Right ventricle myocardium superior (tissue), 1 donor: ENCODE data around the gene GALNT10. TPM values are rescaled to one million over a fixed set of nuclear protein-coding genes. Genes with fewer than 3 reads are reported as not detected.

Experiments
- ATAC-seq: fragments of 200-7000 bp; cut with Tn5 transposase; one replicate; pipeline ENCODE4 v1.9.1; 2020; ENCODE audit warnings: mild to moderate bottlenecking; ENCODE audit not compliant: poor library complexity
- DNase-seq: peaks from one replicate; pipeline ENCODE4 v3.0.0-alpha.2; 2020
- intact Hi-C: fragments of 100-400 bp; cut with DNase I; formaldehyde crosslinking; loops from one replicate; pipeline ENCODE4 v1.11.2; 2022
- total RNA-seq: library from RNA; stranded (reverse); fragmentation: NEBNext Ultra II Directional; extraction: Animal tissue kit (Norgen Biotek cat#: 25700); gene quantifications from one replicate; pipeline ENCODE4 v1.2.1, GENCODE V29; 2021
- donor health status: DM: no; HTN: yes; CAD: no; lungs with severe emphysema.

GALNT10 gene
- total RNA-seq, 1 donor from 2014 or later, result 12.3 TPM

DNA sequence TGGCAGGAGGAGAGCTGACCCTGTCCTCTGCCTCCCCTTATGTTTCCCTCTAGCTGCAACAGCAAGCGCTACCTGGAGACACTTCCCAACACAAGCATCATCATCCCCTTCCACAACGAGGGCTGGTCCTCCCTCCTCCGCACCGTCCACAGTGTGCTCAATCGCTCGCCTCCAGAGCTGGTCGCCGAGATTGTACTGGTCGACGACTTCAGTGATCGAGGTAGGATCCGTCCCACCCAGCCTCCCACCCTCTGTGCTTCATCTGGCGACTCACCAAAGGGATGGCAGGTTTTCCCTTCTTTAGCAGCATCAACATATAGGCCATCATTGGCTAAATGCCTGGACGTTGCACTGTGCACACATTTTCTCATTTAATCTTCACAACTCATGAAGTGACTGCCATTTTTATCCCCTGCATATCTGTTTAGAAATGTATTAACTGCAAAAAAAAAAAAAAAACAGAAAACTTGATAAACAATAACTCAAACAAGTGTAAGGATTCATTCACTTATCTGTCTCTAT lies 139.0 kb downstream of the GALNT10 start:
- intact Hi-C loops, result no loop called here
- no peak for ATAC-seq
- DNase-seq, result no peak

DNA sequence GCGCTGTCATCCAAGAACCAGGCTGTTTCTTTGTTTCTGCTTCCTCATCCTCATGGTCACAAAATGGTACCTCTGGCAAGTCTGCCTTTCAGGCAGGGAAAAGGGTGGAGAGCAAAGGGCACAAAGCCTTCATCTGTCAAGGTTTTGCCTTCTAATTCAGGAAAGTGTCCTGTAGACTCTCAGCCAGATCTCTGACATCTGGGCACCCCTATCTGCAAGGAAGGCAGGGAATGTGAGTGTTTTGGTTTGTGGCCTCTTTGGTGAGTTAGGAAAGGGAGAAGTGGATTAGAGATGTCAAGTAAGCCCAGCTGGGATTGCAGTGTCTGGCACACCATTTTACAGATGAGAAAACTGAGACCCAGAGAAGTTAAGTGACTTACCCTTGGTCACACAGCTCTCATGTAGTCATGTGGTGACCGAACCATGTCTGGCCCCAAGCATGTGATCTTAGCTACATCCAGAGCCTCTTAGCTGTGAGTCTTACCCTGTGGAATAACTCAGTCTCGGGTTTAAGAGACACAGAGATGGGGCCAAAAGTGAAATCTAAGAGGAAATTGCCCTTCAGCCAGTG lies 139.6 kb downstream of the GALNT10 start:
- ATAC-seq, result no peak
- no peak for DNase-seq
- intact Hi-C loops, result no loop called here

DNA sequence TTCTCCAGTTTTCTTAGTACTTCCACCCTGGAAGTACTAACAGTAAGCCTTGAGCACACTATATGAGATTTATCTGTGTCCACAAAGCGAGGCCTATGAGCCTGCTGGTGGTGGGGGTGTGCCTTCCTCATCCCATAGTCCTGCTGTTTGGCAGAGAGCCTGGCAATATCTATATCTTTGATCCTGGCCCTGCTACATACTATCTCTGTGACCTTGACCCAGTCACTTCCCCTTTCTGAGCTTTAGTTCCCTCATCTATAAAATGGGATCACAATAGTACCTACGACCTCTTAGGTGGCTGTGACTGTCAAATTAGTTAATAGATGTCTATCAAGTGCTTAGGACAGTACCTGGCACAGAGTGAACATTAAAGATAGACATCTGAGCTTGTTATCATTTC lies 140.7 kb downstream of the GALNT10 start:
- intact Hi-C loops, result no loop called here
- ATAC-seq, result no peak
- DNase-seq, result no peak

DNA sequence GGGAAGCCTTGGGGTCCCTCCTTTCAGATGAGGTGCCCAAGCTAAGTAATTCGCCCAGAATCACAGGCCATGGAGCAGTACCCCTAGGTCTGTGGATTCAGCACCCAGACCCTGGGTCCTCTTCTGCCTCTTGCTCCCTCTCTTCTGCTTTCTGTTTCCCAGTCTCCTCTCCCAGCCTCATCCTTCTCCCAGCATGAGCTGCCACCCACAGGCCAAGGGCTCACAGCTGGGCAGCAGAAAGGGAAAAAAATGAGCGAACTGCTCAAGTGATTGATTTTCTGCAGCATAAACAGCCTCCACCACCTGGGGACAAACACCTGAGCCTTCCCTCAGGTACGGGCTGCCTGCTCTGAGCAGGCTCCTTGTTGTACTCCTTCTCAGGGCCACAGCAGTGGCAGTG lies 141.4 kb downstream of the GALNT10 start:
- ATAC-seq, result no peak
- DNase-seq, result no peak
- intact Hi-C loops, result no loop called here

DNA sequence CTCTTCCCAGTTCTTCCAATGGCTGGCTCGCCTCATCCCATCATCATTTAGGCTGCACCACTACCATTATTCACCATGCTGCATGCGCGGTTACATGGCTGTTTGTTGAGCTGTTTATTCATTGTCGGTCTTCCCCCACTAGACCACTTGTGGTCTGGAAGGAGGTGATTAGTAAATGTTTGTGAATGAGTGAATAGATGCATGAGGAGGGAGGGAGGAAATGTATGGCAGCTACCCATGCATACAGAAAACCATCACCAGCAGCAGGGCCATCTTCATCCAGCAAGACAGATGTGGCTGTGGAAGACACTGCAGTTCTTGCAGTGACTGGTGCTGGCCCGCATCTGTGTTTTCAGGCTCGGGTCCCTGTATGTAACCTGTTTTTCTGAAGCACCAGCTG lies 141.9 kb downstream of the GALNT10 start:
- DNase-seq, result no peak
- intact Hi-C loops, result no loop called here
- ATAC-seq, result no peak

DNA sequence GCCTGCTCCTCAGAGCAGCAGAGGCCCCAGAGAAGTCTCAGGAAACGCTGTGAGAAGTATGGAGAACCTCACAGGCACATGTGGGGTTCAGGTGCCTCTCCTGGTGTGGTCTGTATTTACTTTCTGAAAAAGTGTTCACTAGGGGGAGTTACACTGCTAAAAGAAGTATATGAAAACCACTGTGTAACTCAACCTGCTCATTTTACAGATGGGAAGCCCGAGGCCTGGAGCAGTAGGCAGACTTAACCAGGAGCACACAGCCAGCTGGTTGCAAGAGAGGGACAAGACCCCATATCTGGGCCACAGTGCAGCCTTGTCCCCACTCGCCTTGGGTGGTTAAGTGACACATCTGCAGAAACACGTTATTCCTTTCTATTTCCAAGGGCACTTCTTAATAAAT lies 142.5 kb downstream of the GALNT10 start:
- intact Hi-C loops, result no loop called here

DNA sequence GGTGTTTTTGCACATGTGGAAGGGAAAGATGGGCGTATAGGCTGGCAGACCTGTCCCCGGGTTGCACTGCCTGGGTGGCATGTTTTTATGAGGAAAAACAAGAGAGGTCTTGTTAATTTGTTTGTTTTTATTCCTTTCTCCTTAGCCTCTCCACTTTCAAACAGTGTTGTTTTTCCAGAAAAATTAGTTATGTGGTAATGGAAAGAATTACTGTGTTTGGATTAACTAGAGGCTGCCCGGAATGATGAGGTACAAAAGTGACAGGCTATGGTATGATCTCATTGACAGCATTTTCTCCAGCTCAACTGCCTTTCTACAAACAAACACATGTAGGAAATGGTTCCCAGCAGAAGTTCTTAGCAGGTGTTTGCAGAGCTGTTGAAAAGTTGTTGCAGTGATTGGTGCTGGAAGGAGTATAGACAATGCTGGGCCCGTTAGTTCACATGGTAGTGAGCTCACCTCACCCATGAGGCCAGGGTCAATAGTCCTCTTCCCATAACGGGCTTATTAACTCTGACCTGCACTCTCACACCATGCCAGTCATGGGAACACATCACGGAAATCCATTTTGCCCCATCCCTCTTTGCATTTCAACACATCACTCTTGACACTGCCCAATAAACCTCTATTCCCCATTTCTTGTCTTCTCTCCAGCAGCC lies 144.0 kb downstream of the GALNT10 start:
- ATAC-seq (no peak), DNase-seq (no peak)
- intact Hi-C loops, result no loop called here

More for the DNA sequence above, 142.5 kb downstream of the GALNT10 start:
- DNase-seq, result no peak
- no peak for ATAC-seq

DNA sequence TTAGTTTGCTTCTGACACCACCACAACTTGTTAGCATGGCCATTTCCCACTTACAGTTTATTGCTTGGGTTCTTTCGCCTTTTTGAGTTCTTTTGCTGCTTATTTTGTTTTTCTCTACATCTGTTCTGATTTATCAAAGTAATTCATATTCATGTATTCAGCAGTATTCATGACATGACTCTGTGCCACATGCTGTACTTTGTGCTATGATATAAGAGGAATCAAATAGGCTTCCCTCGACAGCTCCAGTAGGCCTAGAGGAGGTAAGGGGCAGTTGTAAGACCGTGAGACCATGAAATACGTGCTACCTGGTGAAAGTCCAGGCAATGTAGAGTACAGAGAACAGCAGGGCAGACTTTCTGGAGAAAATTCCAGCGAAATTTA lies 144.5 kb downstream of the GALNT10 start:
- DNase-seq (no peak), ATAC-seq (no peak)
- intact Hi-C loops, result no loop called here

DNA sequence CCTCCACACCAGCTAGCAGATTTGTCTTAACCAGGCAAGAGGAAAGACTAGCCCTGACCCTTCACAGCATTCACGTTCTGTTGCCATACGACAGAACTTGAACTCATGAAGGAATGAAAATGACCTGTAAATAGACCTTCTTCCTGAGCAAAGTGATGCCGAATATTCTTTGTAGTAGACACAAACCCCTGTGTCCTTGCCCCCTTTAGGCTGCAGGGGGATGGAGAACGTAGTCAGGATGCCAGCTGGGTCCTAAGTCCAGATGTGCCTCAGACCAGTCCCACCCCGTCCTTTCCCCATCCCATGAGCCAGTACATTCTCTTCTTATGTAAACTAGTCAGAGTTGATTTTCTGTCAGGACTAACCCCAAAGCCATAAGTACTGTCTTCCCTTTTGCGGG lies 151.1 kb downstream of the GALNT10 start:
- ATAC-seq (no peak), DNase-seq (no peak)
- intact Hi-C loops, result no loop called here

DNA sequence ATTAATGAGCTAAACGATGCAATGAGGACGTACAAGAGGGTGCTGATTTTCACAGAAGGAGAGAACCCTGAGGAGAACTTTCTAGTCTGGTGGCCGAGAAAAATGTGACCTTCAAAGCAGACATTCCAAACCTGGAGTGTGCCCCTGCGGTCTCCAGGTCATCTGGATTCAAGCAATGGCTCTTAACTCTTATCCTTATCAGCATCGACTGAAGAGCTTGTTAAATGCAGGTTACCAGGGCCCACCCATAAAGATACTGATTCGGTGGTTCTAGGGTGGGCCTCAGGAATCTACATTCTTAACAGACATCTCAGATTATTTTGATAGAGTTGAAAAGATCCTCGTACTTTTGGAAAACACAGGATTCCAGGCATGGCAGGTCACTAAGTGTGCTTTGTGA lies 151.7 kb downstream of the GALNT10 start:
- intact Hi-C loops, result no loop called here
- ATAC-seq, result no peak
- no peak for DNase-seq

DNA sequence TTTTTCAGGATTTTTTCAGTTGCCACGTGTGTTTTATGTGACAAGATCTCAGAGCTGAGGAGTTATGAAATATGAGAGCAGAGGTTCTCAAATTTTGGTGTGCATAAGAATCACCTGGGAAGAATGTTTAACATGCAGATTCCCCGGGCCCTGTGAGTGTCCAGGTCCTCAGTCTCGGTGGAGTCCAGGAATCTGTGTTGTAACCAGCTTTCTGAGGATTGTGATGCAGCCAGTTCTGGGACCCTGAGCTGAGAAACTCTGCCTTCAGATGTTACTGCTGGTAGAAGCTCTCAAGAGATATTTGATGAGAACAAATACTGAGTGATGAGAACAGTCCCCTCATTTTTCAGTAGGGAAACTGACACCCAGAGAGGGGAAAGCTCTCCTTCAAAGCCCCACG lies 152.4 kb downstream of the GALNT10 start:
- ATAC-seq, result no peak
- intact Hi-C loops, result no loop called here
- no peak for DNase-seq

DNA sequence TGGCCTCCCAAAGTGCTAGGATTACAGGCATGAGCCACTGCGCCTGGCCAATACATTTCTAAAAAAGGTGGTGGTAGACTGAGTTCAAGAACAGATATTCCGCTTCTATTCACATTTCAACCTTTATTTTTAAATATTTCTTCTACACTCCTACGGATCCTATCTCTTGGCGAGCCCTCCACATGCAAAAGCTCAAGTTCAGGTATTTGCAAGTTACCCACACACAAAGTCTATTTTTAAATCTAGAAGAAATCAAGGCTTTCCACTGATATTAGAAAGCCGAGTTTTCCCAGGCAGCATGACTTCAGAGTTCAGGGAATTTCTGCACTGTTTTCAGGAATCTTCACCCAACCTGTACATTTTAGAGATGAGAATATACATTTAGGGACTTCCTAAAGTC lies 153.9 kb downstream of the GALNT10 start:
- ATAC-seq (no peak), DNase-seq (no peak)
- intact Hi-C loops, result no loop called here

DNA sequence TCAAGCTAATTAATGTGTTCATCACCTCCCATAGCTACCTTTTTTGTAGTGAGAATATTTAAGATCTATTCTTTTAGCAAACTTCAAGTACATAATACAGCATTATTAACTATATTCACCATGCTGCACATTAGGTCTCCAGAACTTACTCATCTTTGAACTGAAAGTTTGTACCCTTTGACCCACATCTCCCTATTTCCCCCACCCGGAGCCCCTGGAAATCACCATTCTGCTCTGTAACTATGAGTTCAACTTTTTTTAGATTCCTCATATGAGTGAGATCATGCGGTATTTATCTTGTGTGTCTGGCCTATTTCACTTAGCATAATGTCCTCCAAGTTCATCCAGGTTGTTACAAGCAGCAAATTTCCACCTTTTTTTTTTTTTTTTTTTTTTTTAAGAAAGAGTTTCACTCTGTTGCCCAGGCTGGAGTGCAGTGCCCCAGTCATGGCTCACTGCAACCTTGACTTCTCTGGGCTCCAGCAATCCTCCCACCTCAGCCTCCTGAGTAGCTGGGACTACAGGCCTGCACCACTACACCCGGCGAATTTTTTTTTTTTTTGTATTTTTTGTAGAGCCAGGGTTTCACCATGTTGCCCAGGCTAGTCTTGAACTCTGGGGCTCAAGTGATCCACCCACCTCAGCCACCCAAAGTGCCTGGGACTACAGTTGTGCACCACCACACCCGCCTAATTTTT lies 154.9 kb downstream of the GALNT10 start:
- no peak for DNase-seq
- intact Hi-C loops, result no loop called here
- ATAC-seq, result no peak

DNA sequence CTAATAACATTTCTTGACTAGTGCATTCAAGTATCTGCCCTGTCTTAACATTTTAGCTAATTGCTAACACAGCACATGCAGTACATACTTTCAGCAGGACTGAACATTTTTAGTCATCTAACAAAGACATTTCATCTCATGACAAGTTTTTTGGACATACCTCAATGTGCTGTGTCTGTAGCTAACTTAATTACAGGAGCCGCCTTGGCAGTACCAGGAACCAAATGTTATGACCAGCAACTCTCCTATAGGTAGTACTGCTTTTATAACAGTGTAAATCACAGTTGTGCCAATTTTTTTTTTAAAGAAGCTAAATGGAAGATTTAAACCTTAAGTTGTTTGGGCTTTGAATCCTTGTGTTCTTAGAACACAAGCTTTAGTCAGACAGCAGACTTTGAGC lies 155.9 kb downstream of the GALNT10 start:
- DNase-seq (no peak), ATAC-seq (no peak)
- intact Hi-C loops, result no loop called here

DNA sequence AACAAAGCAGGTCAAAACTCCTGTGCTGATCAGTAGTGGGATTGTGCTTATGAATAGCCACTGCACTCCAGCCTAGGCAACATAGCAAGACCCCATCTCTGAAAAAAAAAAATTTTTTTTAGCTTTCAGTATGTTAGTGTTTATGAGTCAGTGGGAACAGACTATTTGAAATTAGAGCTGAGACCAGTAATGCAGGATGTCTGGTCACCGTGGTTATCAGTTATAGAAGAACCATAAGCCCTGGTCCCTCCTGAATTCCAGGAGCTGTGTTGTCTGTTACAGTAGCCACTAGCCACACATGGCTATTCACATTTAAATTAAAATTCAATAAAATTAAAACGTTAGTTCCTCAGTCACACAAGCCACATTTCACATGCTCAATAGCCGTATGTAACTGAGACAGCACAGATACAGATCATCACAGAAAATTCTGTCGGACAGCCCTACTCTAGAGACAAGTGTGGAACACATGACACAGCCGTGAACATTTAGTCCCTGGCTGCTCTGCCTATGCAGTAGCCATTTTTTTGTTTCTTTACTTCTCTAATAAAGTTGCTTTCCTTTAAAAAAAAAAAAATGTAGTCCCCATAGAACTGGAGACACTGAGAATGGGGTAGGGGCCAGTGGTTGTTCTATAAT lies 159.2 kb downstream of the GALNT10 start:
- no peak for DNase-seq
- intact Hi-C loops, result no loop called here
- no peak for ATAC-seq

DNA sequence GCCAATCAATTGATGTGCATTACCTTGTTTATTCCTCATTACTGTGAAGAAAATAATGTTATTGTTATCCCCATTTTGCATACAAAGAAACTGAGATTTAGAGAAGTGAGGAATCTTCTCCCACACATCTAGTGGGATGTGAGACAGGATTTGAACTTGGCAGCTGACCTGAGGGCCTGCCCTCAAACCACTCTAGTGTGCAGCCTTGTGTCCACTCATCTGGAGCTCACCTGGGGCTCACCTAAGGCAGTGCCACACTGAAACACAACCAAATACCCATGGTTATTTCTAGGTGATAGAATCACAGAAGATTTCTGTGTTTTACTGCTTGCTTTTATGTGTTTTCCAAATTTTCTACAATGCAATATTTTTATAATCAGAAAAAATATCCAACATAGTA lies 160.6 kb downstream of the GALNT10 start:
- ATAC-seq, result no peak
- intact Hi-C loops, result no loop called here
- DNase-seq, result no peak

DNA sequence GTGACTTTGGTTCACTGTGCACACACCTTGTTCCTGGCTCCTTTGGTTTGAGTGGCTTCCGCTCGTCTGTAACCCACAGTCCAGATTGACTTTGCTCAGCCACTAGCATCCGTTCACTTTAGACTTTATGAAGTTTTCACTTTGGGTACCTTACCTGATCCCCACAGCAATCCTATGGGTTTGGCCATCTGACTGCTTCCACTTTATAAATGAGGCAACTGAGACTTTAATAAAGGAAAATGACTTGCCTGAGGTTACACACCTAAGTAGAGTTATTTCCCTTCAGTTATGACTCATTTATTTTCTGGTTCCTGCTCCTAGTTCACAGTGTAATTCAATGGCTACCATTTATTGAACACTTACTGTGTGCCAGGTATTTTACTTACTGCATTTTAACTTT lies 161.0 kb downstream of the GALNT10 start:
- intact Hi-C loops, result no loop called here
- ATAC-seq (no peak), DNase-seq (no peak)

DNA sequence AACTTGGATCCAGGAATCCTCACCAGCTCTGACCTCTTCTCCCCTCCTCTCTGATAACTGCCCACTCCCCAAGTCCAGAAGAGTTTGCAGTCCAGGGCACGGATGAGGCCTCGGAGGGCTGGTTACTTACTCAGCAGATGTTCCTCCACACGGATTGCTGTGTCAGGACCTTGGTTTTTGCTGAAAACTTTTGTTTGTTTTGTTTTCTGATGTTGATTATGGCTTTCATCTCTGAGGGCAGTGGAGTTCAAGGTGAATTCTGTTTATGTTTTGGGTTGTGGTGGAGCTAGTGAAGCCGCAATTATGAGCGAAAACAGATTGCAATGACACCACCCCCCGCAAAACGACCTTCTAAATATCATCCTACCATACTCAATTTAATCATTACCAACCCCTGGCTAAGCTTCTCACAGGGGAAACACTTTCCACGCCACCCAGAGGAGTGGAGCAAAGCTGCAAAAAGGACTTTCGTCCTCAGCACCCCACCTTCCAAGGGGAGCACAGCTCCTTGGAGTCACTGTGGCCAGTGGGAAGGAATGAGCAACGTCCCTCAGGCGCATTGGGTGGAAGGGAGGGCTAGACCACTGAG lies 162.5 kb downstream of the GALNT10 start:
- no peak for ATAC-seq
- DNase-seq, result no peak
- intact Hi-C loops, result no loop called here

DNA sequence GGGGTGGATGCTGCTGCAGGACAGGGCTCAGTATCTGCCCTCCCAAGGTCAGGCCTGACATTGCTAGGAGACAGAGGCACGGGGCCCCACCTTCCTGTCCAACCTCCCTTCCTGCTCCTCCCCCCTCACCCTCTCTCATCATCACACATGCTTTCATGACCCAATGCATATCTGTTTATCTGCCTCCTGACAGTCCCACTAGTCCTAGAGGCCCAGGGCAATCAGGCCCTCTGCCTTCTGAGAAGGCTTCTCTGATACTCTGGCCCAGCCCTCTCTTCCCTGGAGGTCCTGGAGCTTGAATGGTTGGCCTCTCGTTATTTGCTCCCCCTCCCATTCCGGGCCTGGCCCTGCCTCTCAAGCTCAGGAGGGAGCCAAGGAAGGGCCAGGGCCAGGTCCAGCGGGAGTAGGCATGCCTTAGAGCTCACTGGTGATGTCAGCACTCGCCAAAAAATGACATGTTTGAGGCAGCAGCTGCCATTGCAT lies 164.6 kb downstream of the GALNT10 start:
- ATAC-seq, result peak; percentile 83
- intact Hi-C loops, result no loop called here
- DNase-seq, result peak; percentile 79
